Mesenchymal stem cell (in vitro differentiated cells and primary cell): Measurements from ENCODE around the gene MED12L.

Source experiments
- DNase-seq: peaks from one replicate; pipeline ENCODE4 v3.0.0-alpha.2; 2013
- H2AFZ ChIP-seq: one replicate; pipeline ENCODE4 v1.6.1; 2013; ENCODE audit warnings: low read depth, mild to moderate bottlenecking, control low read depth, inconsistent platforms, low read length, moderate library complexity
- H2AK5ac ChIP-seq: 2 replicates; pipeline ENCODE4 v1.6.1; 2013; ENCODE audit warnings: low read length, moderate library complexity, mild to moderate bottlenecking, inconsistent platforms; ENCODE audit not compliant: severe bottlenecking
- H2BK120ac ChIP-seq: one replicate; pipeline ENCODE4 v1.6.1; 2013; ENCODE audit warnings: low read depth, mild to moderate bottlenecking, inconsistent platforms, low read length, moderate library complexity
- H2BK12ac ChIP-seq, 2 experiments: one replicate each; pipeline ENCODE4 v1.6.1; 2013; ENCODE audit warnings: inconsistent platforms in 2 of 2, low read length in 2 of 2, mild to moderate bottlenecking in 2 of 2, moderate library complexity in 2 of 2, control low read depth in 1 of 2
- H2BK15ac ChIP-seq: one replicate; pipeline ENCODE4 v1.6.1; 2013; ENCODE audit warnings: mild to moderate bottlenecking, low read depth, inconsistent platforms; ENCODE audit not compliant: poor library complexity, severe bottlenecking
- H2BK5ac ChIP-seq: 2 replicates; pipeline ENCODE4 v1.6.1; 2013; ENCODE audit warnings: low read depth, mild to moderate bottlenecking, low read length, control low read depth, inconsistent platforms; ENCODE audit not compliant: poor library complexity, severe bottlenecking
- H3K14ac ChIP-seq, 2 experiments: one replicate each; pipeline ENCODE4 v1.6.1; 2013; ENCODE audit warnings: inconsistent platforms in 2 of 2, low read length in 2 of 2, control low read depth in 1 of 2, mild to moderate bottlenecking in 1 of 2, moderate library complexity in 1 of 2
- H3K18ac ChIP-seq, 2 experiments: one replicate each; pipeline ENCODE4 v1.6.1; 2013; ENCODE audit warnings: inconsistent platforms in 2 of 2, low read length in 2 of 2, control low read depth in 1 of 2, low read depth in 1 of 2, mild to moderate bottlenecking in 1 of 2
- H3K23ac ChIP-seq, 2 experiments: one replicate each; pipeline ENCODE4 v1.6.1; 2013; ENCODE audit warnings: inconsistent platforms in 2 of 2, low read length in 2 of 2, mild to moderate bottlenecking in 2 of 2, moderate library complexity in 2 of 2, control low read depth in 1 of 2
- H3K27ac ChIP-seq: 2 replicates; pipeline ENCODE4 v1.5.1; 2013; ENCODE audit warnings: mild to moderate bottlenecking, moderate library complexity, low read length, control low read depth, inconsistent platforms; ENCODE audit not compliant: poor library complexity, severe bottlenecking
- H3K27me3 ChIP-seq, 2 experiments: 2 replicates each; pipeline versions ENCODE4 v1.6.1 to v1.7.0; 2013; ENCODE audit warnings: low read length in 2 of 2, mild to moderate bottlenecking in 2 of 2, moderate library complexity in 2 of 2, control low read depth in 1 of 2, inconsistent platforms in 1 of 2; ENCODE audit not compliant: control insufficient read depth in 1 of 2, insufficient read depth in 1 of 2
- H3K36me3 ChIP-seq, 2 experiments: 2 replicates each; pipeline versions ENCODE4 v1.6.1 to v1.7.0; 2013; ENCODE audit warnings: low read length in 2 of 2, control low read depth in 1 of 2, inconsistent platforms in 1 of 2, low read depth in 1 of 2, mild to moderate bottlenecking in 1 of 2; ENCODE audit not compliant: insufficient read depth in 2 of 2, control insufficient read depth in 1 of 2
- H3K4ac ChIP-seq, 2 experiments: one replicate each; pipeline ENCODE4 v1.6.1; 2013; ENCODE audit warnings: inconsistent platforms in 2 of 2, low read length in 2 of 2, mild to moderate bottlenecking in 2 of 2, moderate library complexity in 2 of 2, control low read depth in 1 of 2, low read depth in 1 of 2
- H3K4me1 ChIP-seq: 2 replicates; pipeline ENCODE4 v1.6.1; 2013; ENCODE audit warnings: low read depth, low read length, control low read depth; ENCODE audit not compliant: control insufficient read depth, insufficient read depth
- H3K4me2 ChIP-seq: 2 replicates; pipeline ENCODE4 v1.6.1; 2013; ENCODE audit warnings: low read length, mild to moderate bottlenecking, inconsistent platforms; ENCODE audit not compliant: poor library complexity, severe bottlenecking
- H3K4me3 ChIP-seq, 2 experiments: 2 replicates each; pipeline versions ENCODE4 v1.5.1 to v1.7.0; 2013; ENCODE audit warnings: low read length in 2 of 2, mild to moderate bottlenecking in 2 of 2, control low read depth in 1 of 2, low read depth in 1 of 2; ENCODE audit not compliant: insufficient read depth in 1 of 2
- H3K79me1 ChIP-seq: replicated peaks from 2 replicates; pipeline ENCODE4 v1.6.1; 2013; ENCODE audit warnings: mild to moderate bottlenecking, control low read depth, low read length, inconsistent platforms; ENCODE audit not compliant: poor library complexity, severe bottlenecking
- H3K9ac ChIP-seq: 2 replicates; pipeline ENCODE4 v1.7.0; 2013; ENCODE audit warnings: mild to moderate bottlenecking, low read length, moderate library complexity
- H3K9me3 ChIP-seq: 2 replicates; pipeline ENCODE4 v1.7.0; 2013; ENCODE audit warnings: mild to moderate bottlenecking, low read length; ENCODE audit not compliant: control insufficient read depth
- H4K8ac ChIP-seq: one replicate; pipeline ENCODE4 v1.6.1; 2013; ENCODE audit warnings: inconsistent platforms, mild to moderate bottlenecking, low read length, moderate library complexity
- H4K91ac ChIP-seq: one replicate; pipeline ENCODE4 v1.6.1; 2013; ENCODE audit warnings: mild to moderate bottlenecking, low read length, inconsistent platforms
- WGBS: methylation state at CpG from one replicate; pipeline ENCODE4 v1.1.7; 2013; ENCODE audit warnings: mixed read lengths; 5-methylcytosine and 5-hydroxymethylcytosine counted together

MED12L gene

DNA sequence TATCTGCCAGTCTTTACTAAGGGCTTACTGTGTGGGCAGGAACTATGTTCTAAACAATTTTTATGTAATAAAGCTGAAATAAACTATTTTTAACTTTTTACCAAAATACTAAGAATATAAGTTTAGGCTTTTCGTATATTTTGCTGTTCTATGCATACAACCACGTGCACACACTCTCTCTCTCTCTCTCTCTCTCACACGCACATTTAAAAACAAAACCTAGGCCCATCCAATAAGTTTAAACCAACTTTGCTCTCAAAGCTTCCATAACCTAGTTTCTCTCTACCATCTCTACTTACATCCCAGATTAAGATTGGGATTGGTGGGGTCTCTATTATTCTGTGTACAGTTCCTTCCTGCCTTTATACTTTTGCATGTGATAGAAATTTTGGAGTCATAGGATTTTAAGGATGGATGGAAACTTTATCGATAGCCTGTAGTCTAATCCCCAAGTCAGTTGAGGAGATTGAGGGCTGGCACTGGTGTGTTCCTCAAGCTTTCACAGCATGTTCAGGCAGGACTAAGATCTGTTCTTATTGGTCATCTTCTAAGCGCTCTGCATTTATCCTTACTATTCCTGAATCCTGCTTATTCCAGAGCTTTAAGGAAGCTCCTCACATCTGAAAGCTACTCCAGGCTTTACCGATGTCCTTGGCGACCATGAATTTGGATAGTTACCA, 115.7 kb downstream of the MED12L start:
- H2BK5ac ChIP-seq, result no peak overlapping the region
- no peak overlapping the region for H3K9ac ChIP-seq
- H4K91ac ChIP-seq, result no peak overlapping the region
- H3K36me3 ChIP-seq, result no peaks in the 10 kb centered on the region
- H2AK5ac ChIP-seq, result no peak overlapping the region
- 100% methylated on average over 6 of the region's 7 CpGs for WGBS
- H3K79me1 ChIP-seq, result no peaks in the 10 kb centered on the region
- H3K4ac ChIP-seq, result peak overlapping the region in 1 of 2 experiments; percentile 26
- no peak overlapping the region for H3K4me2 ChIP-seq
- H3K4me1 ChIP-seq, result peaks cover 6% of the 10 kb centered on the region
- no peak overlapping the region for H3K18ac ChIP-seq
- H3K27me3 ChIP-seq, result no peaks in the 10 kb centered on the region
- H3K4me3 ChIP-seq, result no peak overlapping the region
- no peak for DNase-seq
- H2AFZ ChIP-seq, result no peak overlapping the region
- H3K9me3 ChIP-seq, result no peaks in the 10 kb centered on the region
- H4K8ac ChIP-seq, result no peak overlapping the region
- no peak overlapping the region for H2BK12ac ChIP-seq
- no peak overlapping the region for H3K14ac ChIP-seq
- H3K27ac ChIP-seq, result no peak overlapping the region
- no peak overlapping the region for H2BK120ac ChIP-seq
- H2BK15ac ChIP-seq, result no peak overlapping the region
- no peak overlapping the region for H3K23ac ChIP-seq

DNA sequence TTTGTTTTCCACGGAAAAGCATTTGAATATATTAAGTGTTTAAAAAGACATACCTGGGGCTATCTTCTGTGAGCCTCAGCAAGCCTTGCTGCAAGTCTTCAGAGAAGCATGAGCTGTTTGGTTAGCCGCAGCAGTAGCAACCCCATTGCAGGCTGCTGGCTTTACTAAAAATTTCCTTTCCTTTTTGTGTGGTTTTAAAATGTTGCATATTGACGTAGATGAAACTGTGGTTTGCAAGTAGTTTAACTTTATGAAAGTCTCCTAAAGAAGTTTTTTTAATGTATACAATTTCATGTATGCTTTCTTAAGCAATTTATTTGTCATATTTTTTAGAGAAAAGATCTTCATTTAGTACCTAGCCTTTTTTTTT, 117.6 kb downstream of the MED12L start, which contains the start of gene GPR171:
Gene GPR171 (minus strand): TSS at position 166 of the 370 bp plus-strand sequence. CDS start 3,830 bp downstream, outside the sequence.
- Histone ChIP-seq H3K79me1 (no peaks in the 10 kb centered on the region), H2AK5ac (no peak within 1 kb of the TSS), H4K8ac (no peak within 1 kb of the TSS), H3K36me3 (no peaks in the 10 kb centered on the region), H3K27me3 (no peaks in the 10 kb centered on the region), H3K4me3 (no peak within 1 kb of the TSS), H3K9me3 (no peaks in the 10 kb centered on the region), H3K23ac (no peak within 1 kb of the TSS), H3K27ac (no peak within 1 kb of the TSS), H2BK5ac (peak within 1 kb of the TSS; percentile 31), H3K4me2 (no peak within 1 kb of the TSS), H3K4me1 (peaks cover 2% of the 10 kb centered on the region), H3K9ac (no peak within 1 kb of the TSS), H2AFZ (no peak within 1 kb of the TSS), H2BK120ac (no peak within 1 kb of the TSS), H4K91ac (no peak within 1 kb of the TSS), H2BK15ac (no peak within 1 kb of the TSS), H3K18ac (no peak within 1 kb of the TSS), H3K14ac (no peak within 1 kb of the TSS), H2BK12ac (no peak within 1 kb of the TSS), H3K4ac (no peak within 1 kb of the TSS)
- no peak for DNase-seq
- 98% methylated on average over 2 of the region's 3 CpGs for whole genome bisulfite sequencing

DNA sequence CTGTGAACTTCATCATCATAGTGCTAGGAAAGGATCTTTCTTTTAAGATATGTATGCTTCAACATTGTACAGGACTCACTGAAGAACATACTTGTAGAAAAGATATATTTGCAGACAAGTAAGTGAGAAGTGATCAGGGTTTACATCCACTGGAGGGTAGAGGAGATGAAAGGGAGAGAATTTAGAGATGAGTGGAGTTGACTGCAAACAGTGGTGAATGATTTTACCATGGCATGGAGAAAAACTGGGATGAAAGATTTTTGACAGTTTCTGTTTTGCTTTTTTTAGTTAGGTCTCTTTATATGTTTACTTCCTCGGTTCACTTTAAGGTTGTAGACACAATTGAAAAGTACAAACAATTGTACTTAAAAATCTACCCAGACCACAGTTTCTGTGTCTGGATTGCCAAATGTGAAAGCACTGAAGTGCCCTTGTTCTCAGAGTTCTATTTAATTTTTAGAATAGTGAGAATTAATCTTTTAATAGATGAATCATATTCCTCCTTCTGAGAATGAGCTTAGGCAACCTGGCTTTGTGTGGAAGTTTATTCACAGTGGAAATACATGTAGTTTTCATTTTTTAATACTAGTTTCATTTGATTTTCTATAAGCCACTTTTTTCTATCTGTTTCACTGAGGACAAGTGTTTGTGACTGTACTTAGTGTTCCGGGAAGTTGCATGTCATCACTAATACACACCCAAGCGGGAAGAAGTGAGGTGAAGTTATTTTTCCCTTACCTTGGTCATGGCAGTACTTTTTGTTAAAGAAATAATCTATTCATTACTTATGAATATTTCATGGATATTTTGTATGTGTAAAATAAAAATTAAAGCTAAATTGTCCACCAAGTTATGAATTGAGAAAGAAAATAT, 119.3 kb downstream of the MED12L start:
- Histone ChIP-seq H3K4me3 (no peak overlapping the region), H3K18ac (no peak overlapping the region), H4K8ac (no peak overlapping the region), H3K4me1 (no peaks in the 10 kb centered on the region), H2BK15ac (no peak overlapping the region), H3K4me2 (no peak overlapping the region), H3K27me3 (no peaks in the 10 kb centered on the region), H2BK5ac (no peak overlapping the region), H3K4ac (no peak overlapping the region), H2AFZ (no peak overlapping the region), H3K14ac (no peak overlapping the region), H3K36me3 (no peaks in the 10 kb centered on the region), H3K9ac (no peak overlapping the region), H2BK120ac (no peak overlapping the region), H3K27ac (no peak overlapping the region), H3K79me1 (no peaks in the 10 kb centered on the region), H2AK5ac (no peak overlapping the region), H3K9me3 (no peaks in the 10 kb centered on the region), H4K91ac (no peak overlapping the region), H3K23ac (no peak overlapping the region), H2BK12ac (no peak overlapping the region)
- no CpG with 5 or more reads among the region's 3 CpGs for WGBS
- DNase-seq, result no peak

DNA sequence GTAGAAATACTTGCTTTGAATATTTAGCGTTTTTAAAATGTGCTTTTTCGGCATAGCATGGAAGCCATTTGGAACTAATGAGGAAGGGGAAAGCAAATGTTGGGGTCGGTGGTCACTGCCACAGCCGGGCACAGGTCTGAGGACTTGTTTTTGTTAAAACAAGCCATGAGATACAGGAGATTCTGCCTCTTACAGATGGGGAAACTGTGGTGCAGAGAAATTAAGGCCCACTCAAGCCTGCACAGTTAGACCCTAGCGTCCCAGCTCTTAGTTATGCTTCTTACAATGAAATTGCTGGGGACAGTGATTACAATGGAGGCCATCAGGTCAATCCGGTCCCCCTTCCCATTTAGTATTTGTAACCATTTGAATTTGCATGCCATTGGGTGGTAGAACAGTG, 120.0 kb downstream of the MED12L start:
- H2AK5ac ChIP-seq, result no peak overlapping the region
- H3K9me3 ChIP-seq, result no peaks in the 10 kb centered on the region
- H3K4ac ChIP-seq, result no peak overlapping the region
- no peak overlapping the region for H3K4me2 ChIP-seq
- H2BK12ac ChIP-seq, result no peak overlapping the region
- no peak overlapping the region for H4K8ac ChIP-seq
- WGBS, result 97% methylated on average over 6 of the region's 6 CpGs
- no peak overlapping the region for H2AFZ ChIP-seq
- no peaks in the 10 kb centered on the region for H3K36me3 ChIP-seq
- no peak overlapping the region for H3K18ac ChIP-seq
- H3K4me1 ChIP-seq, result peaks cover 2% of the 10 kb centered on the region
- DNase-seq, result no peak
- no peak overlapping the region for H3K23ac ChIP-seq
- H2BK15ac ChIP-seq, result no peak overlapping the region
- H3K27ac ChIP-seq, result no peak overlapping the region
- no peaks in the 10 kb centered on the region for H3K27me3 ChIP-seq
- H4K91ac ChIP-seq, result no peak overlapping the region
- H3K79me1 ChIP-seq, result no peaks in the 10 kb centered on the region
- no peak overlapping the region for H3K4me3 ChIP-seq
- no peak overlapping the region for H2BK120ac ChIP-seq
- H3K14ac ChIP-seq, result no peak overlapping the region
- no peak overlapping the region for H2BK5ac ChIP-seq
- no peak overlapping the region for H3K9ac ChIP-seq
